Smooth muscle cell (in vitro differentiated cells): ENCODE measurements around the gene RAB22A. TPM values are rescaled to one million over a fixed set of nuclear protein-coding genes. Genes with fewer than 3 reads are reported as not detected.

ENCODE experiments used
- DNase-seq: peaks from one replicate; lab custom pipeline; 2025; ENCODE audit not compliant: unreplicated experiment; lab: John Stamatoyannopoulos, UW
- H2AFZ ChIP-seq: fragments of 200-600 bp; sonication (generic); 2 replicates; pipeline ENCODE4 v1.6.0; 2016; ENCODE audit warnings: antibody characterized with exemption, low read depth, mild to moderate bottlenecking
- H3F3A ChIP-seq: fragments of 200-600 bp; sonication (generic); 2 replicates; pipeline ENCODE4 v1.6.0; 2017; ENCODE audit warnings: antibody characterized with exemption, low read depth
- H3K27ac ChIP-seq: fragments of 200-600 bp; sonication (generic); 2 replicates; pipeline ENCODE4 v1.5.1; 2016; ENCODE audit warnings: low read depth, mild to moderate bottlenecking
- H3K27me3 ChIP-seq: fragments of 200-600 bp; sonication (generic); 2 replicates; pipeline ENCODE4 v1.6.1; 2016; ENCODE audit warnings: low read depth, mild to moderate bottlenecking
- H3K36me3 ChIP-seq: fragments of 200-600 bp; sonication (generic); 2 replicates; pipeline ENCODE4 v1.5.1; 2016; ENCODE audit warnings: low read depth
- H3K4me1 ChIP-seq: fragments of 200-600 bp; sonication (generic); 2 replicates; pipeline ENCODE4 v1.5.1; 2016; ENCODE audit warnings: low read depth
- H3K4me2 ChIP-seq: fragments of 200-600 bp; sonication (generic); 2 replicates; pipeline ENCODE4 v1.6.0; 2016; ENCODE audit warnings: mild to moderate bottlenecking
- H3K4me3 ChIP-seq: fragments of 200-600 bp; sonication (generic); 2 replicates; pipeline ENCODE4 v1.5.1; 2016; ENCODE audit warnings: mild to moderate bottlenecking
- H3K79me2 ChIP-seq: fragments of 200-600 bp; sonication (generic); 2 replicates; pipeline ENCODE4 v1.6.0; 2016; ENCODE audit warnings: low read depth, mild to moderate bottlenecking
- H3K9ac ChIP-seq: fragments of 200-600 bp; sonication (generic); 2 replicates; pipeline ENCODE4 v1.6.0; 2016; ENCODE audit warnings: low read depth
- H3K9me3 ChIP-seq: fragments of 200-600 bp; sonication (generic); replicated peaks from 2 replicates; pipeline ENCODE4 v1.5.1; 2016; ENCODE audit warnings: low read depth
- H4K20me1 ChIP-seq: fragments of 200-600 bp; sonication (generic); 2 replicates; pipeline ENCODE4 v1.6.0; 2016; ENCODE audit warnings: low read depth
- WGBS: methylation state at CpG from one replicate; pipeline ENCODE4 v1.1.7; 2016; ENCODE audit warnings: low lambda C conversion rate; 5-methylcytosine and 5-hydroxymethylcytosine counted together
- polyA plus RNA-seq: library from polyadenylated mRNA; unstranded; fragments of >200 nt; fragmentation: Nextera tagmentation; extraction: Ambion mirVana; gene quantifications from 2 replicates; pipeline ENCODE4 v1.2.1, GENCODE V29; 2016
- total RNA-seq: library from RNA; depleted of rRNA; stranded (reverse); fragments of >200 nt; gene quantifications from 2 replicates; pipeline ENCODE4 v1.2.3, GENCODE V29; 2014
- TF ChIP-seq, protein P1 (sequence below): fragments of 200-600 bp; sonication (generic); IDR thresholded peaks from 2 replicates; pipeline ENCODE4 v1.5.1; 2017; ENCODE audit warnings: borderline replicate concordance, mild to moderate bottlenecking, antibody characterized with exemption; ENCODE audit not compliant: insufficient read depth, poor library complexity, severe bottlenecking

The RAB22A gene
- total and polyA plus RNA-seq, 2 experiments from 2014 or later: 14.0 to 23.7 TPM

DNA sequence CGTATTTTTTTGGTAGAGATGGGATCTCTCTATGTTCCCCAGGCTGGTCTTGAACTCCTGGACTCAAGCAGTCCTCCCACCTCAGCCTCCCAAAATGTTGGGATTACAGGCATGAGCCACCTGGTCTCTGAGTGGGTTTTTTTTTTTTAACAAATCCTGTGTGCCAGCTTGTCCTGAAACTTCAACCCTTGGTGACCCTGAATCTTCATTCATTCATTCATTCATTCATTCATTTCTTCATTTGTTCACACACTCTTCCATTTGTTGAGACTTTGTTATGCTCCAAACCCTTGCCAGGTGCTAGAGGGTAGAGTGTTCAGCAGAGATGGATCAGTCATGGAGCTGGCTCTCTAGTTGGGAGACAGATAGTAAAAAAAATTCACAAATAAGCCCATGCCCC is 67.5 kb downstream of the RAB22A start:
- TF ChIP-seq, protein P1, sequence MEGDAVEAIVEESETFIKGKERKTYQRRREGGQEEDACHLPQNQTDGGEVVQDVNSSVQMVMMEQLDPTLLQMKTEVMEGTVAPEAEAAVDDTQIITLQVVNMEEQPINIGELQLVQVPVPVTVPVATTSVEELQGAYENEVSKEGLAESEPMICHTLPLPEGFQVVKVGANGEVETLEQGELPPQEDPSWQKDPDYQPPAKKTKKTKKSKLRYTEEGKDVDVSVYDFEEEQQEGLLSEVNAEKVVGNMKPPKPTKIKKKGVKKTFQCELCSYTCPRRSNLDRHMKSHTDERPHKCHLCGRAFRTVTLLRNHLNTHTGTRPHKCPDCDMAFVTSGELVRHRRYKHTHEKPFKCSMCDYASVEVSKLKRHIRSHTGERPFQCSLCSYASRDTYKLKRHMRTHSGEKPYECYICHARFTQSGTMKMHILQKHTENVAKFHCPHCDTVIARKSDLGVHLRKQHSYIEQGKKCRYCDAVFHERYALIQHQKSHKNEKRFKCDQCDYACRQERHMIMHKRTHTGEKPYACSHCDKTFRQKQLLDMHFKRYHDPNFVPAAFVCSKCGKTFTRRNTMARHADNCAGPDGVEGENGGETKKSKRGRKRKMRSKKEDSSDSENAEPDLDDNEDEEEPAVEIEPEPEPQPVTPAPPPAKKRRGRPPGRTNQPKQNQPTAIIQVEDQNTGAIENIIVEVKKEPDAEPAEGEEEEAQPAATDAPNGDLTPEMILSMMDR: no peak
- no peaks in the 10 kb centered on the region for H3K9me3 ChIP-seq
- no peak overlapping the region for H3K4me3 ChIP-seq
- no peak overlapping the region for H2AFZ ChIP-seq
- 85% methylated on average over 1 of the region's 1 CpG for WGBS
- no peak overlapping the region for H3K4me2 ChIP-seq
- no peaks in the 10 kb centered on the region for H4K20me1 ChIP-seq
- no peak for DNase-seq
- H3K79me2 ChIP-seq: no peaks in the 10 kb centered on the region
- no peak overlapping the region for H3K27ac ChIP-seq
- no peaks in the 10 kb centered on the region for H3K36me3 ChIP-seq
- H3K9ac ChIP-seq: no peak overlapping the region
- H3K27me3 ChIP-seq: no peaks in the 10 kb centered on the region
- peaks cover 14% of the 10 kb centered on the region for H3K4me1 ChIP-seq
- H3F3A ChIP-seq: no peaks in the 10 kb centered on the region

DNA sequence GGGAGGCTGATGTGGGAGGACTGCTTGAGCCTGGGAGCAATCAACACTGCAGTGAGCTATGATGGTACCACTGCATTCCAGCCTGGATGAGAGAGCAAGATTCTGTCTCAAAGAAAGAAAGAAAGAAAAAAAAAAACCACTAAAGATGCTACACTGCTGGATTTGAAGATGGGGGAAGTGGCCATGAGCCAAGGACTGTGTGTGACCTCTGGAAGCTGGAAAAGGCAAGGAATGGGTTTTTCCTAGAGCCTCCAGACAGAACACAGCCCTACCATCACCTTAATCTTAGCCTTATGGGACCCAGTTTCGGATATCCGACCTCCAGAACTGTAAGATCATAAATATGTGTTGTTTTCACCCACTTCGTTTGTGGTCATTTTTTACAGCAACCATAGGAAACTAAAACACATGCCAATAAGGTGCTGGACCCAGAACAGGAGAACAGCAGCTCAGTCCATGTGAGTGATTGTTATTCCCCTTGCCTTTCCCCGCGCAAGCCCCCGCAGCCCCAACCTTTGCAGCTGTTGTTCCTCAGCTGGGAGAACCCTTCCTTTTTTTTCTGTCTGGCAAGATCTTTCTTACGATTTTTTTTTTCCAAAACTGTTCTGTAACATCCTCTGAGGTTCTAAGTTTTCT is 68.4 kb downstream of the RAB22A start:
- Histone ChIP-seq H3K79me2 (no peaks in the 10 kb centered on the region), H3K27me3 (no peaks in the 10 kb centered on the region), H4K20me1 (no peaks in the 10 kb centered on the region), H3K4me1 (peaks cover 9% of the 10 kb centered on the region), H3F3A (no peaks in the 10 kb centered on the region), H2AFZ (no peak overlapping the region), H3K4me2 (no peak overlapping the region), H3K4me3 (no peak overlapping the region), H3K27ac (no peak overlapping the region), H3K9ac (no peak overlapping the region), H3K9me3 (no peaks in the 10 kb centered on the region), H3K36me3 (no peaks in the 10 kb centered on the region)
- TF ChIP-seq, protein P1: no peak
- no peak for DNase-seq
- WGBS: 92% methylated on average over 7 of the region's 7 CpGs

DNA sequence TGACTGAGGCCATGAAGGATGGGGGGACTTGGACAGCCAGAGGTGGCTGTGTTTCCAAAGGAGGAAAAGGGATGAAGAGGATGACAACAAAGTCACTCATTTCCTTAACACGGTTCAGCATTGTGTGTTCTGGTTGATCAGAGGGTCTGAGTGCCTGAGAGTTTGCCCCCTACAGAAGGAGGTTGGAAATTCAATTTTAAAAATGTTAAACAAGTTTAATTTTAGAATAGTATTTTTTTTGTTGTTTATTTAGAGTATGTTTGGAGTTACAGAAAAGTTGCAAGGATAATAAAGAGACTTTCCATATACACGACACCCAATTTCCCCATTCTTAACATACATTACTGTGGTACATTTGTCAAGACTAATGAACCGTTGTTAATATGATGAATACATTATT is 69.2 kb downstream of the RAB22A start:
- no peak overlapping the region for H2AFZ ChIP-seq
- H3K4me2 ChIP-seq: no peak overlapping the region
- DNase-seq: no peak
- H3K36me3 ChIP-seq: no peaks in the 10 kb centered on the region
- no peaks in the 10 kb centered on the region for H4K20me1 ChIP-seq
- H3K27me3 ChIP-seq: no peaks in the 10 kb centered on the region
- H3F3A ChIP-seq: no peaks in the 10 kb centered on the region
- WGBS: 82% methylated on average over 3 of the region's 3 CpGs
- TF ChIP-seq, protein P1: no peak
- no peaks in the 10 kb centered on the region for H3K79me2 ChIP-seq
- H3K9me3 ChIP-seq: no peaks in the 10 kb centered on the region
- H3K27ac ChIP-seq: no peak overlapping the region
- H3K4me1 ChIP-seq: peaks cover 4% of the 10 kb centered on the region
- H3K9ac ChIP-seq: no peak overlapping the region
- no peak overlapping the region for H3K4me3 ChIP-seq

DNA sequence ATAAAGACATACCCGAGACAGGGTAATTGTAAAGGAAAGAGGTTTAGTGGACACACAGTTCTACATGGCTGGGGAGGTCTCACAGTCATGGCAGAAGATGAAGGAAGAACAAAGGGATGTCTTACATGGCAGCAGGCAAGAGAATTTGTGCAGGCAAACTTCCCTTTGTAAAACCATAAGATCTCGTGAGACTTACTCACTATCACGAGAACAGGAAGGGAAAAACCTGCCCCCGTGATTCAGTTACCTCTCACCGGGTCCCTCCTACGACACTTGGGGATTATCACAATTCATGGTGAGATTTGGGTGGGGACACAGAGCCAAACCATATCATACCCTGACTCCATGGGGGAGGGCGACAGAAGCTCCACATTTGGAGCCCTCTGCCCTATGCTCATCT is 72.1 kb downstream of the RAB22A start:
- H3K36me3 ChIP-seq: no peaks in the 10 kb centered on the region

More for the DNA sequence above, 72.1 kb downstream of the RAB22A start:
- no peak overlapping the region for H3K4me3 ChIP-seq
- TF ChIP-seq, protein P1: no peak
- H3K27me3 ChIP-seq: no peaks in the 10 kb centered on the region
- DNase-seq: no peak
- no peaks in the 10 kb centered on the region for H3F3A ChIP-seq
- no peak overlapping the region for H2AFZ ChIP-seq
- no peaks in the 10 kb centered on the region for H3K4me1 ChIP-seq
- no peak overlapping the region for H3K27ac ChIP-seq
- H3K4me2 ChIP-seq: no peak overlapping the region
- no peaks in the 10 kb centered on the region for H3K9me3 ChIP-seq
- H4K20me1 ChIP-seq: no peaks in the 10 kb centered on the region
- H3K79me2 ChIP-seq: no peaks in the 10 kb centered on the region
- no peak overlapping the region for H3K9ac ChIP-seq
- WGBS: 95% methylated on average over 7 of the region's 7 CpGs
